ENCODE measurements around the gene GPR22. TPM values are rescaled to one million over a fixed set of nuclear protein-coding genes. Genes with fewer than 3 reads are reported as not detected.

The GPR22 gene, protein sequence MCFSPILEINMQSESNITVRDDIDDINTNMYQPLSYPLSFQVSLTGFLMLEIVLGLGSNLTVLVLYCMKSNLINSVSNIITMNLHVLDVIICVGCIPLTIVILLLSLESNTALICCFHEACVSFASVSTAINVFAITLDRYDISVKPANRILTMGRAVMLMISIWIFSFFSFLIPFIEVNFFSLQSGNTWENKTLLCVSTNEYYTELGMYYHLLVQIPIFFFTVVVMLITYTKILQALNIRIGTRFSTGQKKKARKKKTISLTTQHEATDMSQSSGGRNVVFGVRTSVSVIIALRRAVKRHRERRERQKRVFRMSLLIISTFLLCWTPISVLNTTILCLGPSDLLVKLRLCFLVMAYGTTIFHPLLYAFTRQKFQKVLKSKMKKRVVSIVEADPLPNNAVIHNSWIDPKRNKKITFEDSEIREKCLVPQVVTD
- not detected in 2 replicates for total RNA-seq

DNA sequence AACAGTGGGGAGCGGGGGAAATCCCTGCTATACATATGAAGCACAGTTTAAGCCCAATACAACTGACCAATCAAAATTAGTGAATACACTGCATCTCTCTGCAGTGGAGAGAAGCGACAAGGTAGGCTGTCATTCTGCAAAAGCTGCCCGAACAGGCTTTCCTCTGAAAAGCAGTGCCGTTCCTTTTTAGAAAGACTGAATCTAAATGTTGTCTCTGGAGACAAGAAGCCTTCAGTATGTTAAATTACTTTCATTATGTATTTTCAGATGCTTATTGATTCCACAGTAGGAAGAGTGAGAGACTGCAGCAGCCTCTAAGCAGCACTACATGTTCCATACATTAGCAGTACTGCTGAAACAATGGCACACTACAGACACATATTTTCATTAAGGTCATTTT is at the start of gene GPR22:
GPR22 (plus strand) TSS at position 129 of the 400 bp plus-strand sequence. CDS start 4,004 bp downstream, outside the sequence.

Other genes with a start within 250 kb of the GPR22 start
- gene COG5, start 93.9 kb downstream of the GPR22 start, total RNA-seq: 51.6 and 59.3 TPM in 2 replicates
- gene DUS4L, start 93.9 kb downstream of the GPR22 start, total RNA-seq: 5.5 and 7.9 TPM in 2 replicates
- gene BCAP29, start 110.2 kb downstream of the GPR22 start, total RNA-seq: 45.7 and 45.9 TPM in 2 replicates
- gene SLC26A4, start 190.8 kb downstream of the GPR22 start, total RNA-seq: 0.56 and 1.2 TPM in 2 replicates